T-helper 2 cell treated with Interferon-gamma antibody and Interleukin-4, amounts not matched to agents 100 ng/mL and 5 ng/mL, for 36 hours (primary cell): Measurements from ENCODE around the gene NACAD. TPM values are rescaled to one million over a fixed set of nuclear protein-coding genes. Genes with fewer than 3 reads are reported as not detected.
"Not testable (repeated sequence)": the region's sequence is repeated elsewhere in the genome, so short reads cannot be mapped to it uniquely, and the experiment has no call there.

Source experiments
- intact Hi-C: fragments of 100-400 bp; cut with micrococcal nuclease; formaldehyde crosslinking; loops from one replicate; pipeline ENCODE4 v1.15.1; 2023
- total RNA-seq: library from RNA; stranded (reverse); gene quantifications from 2 replicates; pipeline ENCODE4 v1.2.3, GENCODE V29; 2022

NACAD gene
- total RNA-seq, 1 donor from 2014 or later = 0.02 TPM

GRCh38 chr7:45060295-45060694 is 28.5 kb downstream of the NACAD start:
- intact Hi-C loops = no loop called here

- intact Hi-C loops = no loop called here
Observed at GRCh38 chr7:45057878-45058277, 30.9 kb downstream of the NACAD start.

- intact Hi-C loops = no loop called here
Observed at GRCh38 chr7:45055594-45056219, 33.1 kb downstream of the NACAD start.

- intact Hi-C loops = no loop called here
Observed at GRCh38 chr7:45055016-45055415, 33.8 kb downstream of the NACAD start.

- intact Hi-C loops = no loop called here
Observed at GRCh38 chr7:45054442-45054841, 34.3 kb downstream of the NACAD start.

- intact Hi-C loops = no loop called here
Observed at GRCh38 chr7:45053941-45054340, 34.8 kb downstream of the NACAD start.

- intact Hi-C loops = no loop called here
Observed at GRCh38 chr7:45053401-45053800, 35.4 kb downstream of the NACAD start.

- intact Hi-C loops = no loop called here
Observed at GRCh38 chr7:45052011-45052410, 36.8 kb downstream of the NACAD start.

GRCh38 chr7:45050198-45050597 is 38.6 kb downstream of the NACAD start:
- intact Hi-C loops = no loop called here

- intact Hi-C loops = no loop called here
Observed at GRCh38 chr7:45048748-45049147, 40.0 kb downstream of the NACAD start.

- intact Hi-C loops = no loop called here
Observed at GRCh38 chr7:45044338-45044737, 44.4 kb downstream of the NACAD start.

GRCh38 chr7:45039106-45039505 is 49.7 kb downstream of the NACAD start:
- intact Hi-C loops = no loop called here

- intact Hi-C loops = no loop called here
Observed at GRCh38 chr7:45037876-45038275, 50.9 kb downstream of the NACAD start.

GRCh38 chr7:45036796-45037195 is 52.0 kb downstream of the NACAD start:
- intact Hi-C loops = no loop called here

- intact Hi-C loops = no loop called here
Observed at GRCh38 chr7:45036317-45036716, 52.5 kb downstream of the NACAD start.

- intact Hi-C loops = no loop called here
Observed at GRCh38 chr7:45035893-45036292, 52.9 kb downstream of the NACAD start.

GRCh38 chr7:45035371-45035770 is 53.4 kb downstream of the NACAD start:
- intact Hi-C loops = no loop called here

- intact Hi-C loops = not testable (repeated sequence)
Observed at GRCh38 chr7:45034710-45035109, 54.1 kb downstream of the NACAD start.

GRCh38 chr7:45033931-45034290 is 54.9 kb downstream of the NACAD start:
- intact Hi-C loops = no loop called here

- intact Hi-C loops = no loop called here
Observed at GRCh38 chr7:45033261-45033930, 55.4 kb downstream of the NACAD start.

- intact Hi-C loops = no loop called here
Observed at GRCh38 chr7:45032421-45032820, 56.3 kb downstream of the NACAD start.

- intact Hi-C loops = no loop called here
Observed at GRCh38 chr7:45031829-45032228, 56.9 kb downstream of the NACAD start.
